Middle frontal gyrus (tissue), 1 donor: ENCODE results near the gene MKRN1.
"Not testable (repeated sequence)": the region's sequence is repeated elsewhere in the genome, so short reads cannot be mapped to it uniquely, and the experiment has no call there.

Source experiments
- DNase-seq: peaks from one replicate; pipeline ENCODE4 v3.0.0-alpha.2; 2015; ENCODE audit warnings: low spot score; ENCODE audit errors: extremely low spot score

The MKRN1 gene

DNA sequence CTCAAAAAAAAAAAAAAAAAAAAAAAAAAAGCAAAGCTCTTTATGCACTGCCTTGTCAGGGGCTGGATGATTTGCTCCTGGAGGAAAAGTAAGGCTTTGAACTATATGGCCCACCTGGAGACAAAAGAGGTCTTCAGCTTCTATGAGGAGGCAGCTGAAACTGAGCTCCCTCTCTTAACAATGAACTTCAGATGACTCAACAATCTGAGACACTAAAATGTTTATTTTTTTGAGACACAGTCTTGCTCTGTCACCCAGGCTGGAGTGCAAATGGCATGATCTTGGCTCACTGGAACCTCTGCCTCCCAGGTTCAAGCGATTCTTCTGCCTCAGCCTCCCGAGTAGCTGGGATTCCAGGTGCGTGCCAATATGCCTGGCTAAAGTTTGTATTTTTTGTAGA, 38.7 kb downstream of the MKRN1 start:
- no peak for DNase-seq

DNA sequence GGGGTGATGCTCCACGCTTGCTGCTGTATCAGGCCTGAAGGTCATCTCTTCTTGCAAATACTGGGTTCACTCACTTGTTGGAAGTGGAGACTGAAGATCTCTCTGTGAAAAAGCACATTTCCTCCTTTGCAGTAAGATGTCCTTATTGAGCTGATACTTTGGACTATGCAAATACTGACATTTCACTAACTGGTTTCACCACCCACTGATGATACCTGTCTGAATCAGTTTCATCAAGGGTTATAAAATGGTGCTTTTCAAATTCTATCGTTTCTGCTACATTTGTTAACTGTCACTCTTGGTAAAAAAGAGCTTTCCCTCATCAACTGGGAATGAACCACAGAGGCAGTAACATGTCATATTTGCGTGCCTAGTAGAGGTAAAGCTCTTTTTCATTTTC, 39.9 kb downstream of the MKRN1 start:
- no peak for DNase-seq

DNA sequence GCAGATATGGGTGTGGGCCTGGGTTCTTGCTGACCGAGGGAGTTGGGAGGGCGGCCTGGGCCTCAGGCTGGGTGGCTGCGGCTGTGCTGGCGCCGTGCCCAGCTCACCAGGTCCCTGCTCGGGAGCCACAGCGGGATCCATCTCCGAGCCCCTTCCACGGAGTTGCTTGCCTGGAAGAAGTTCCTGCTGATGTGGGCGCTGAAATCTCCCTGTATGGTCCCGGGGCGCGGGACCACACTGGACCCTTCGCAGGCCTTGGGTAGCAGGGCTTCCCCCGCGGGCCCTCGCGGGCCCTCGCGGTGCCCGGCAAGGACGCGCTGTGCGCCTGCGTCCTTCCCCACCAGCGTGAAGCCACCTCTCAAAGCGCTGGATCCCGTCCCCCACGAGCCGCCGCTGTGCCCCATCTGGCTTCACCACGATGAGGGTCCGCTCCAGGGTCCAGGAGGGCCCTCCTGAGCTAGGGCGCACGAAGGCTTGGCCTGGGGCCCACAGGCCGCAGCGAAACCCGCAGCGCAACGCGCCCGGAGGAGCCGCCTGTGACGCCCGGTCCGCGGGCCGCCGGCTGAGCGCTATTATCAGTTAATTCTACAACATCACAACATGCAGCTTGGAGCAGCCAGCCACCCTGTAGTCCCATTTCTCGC, 43.9 kb downstream of the MKRN1 start:
- no peak for DNase-seq

DNA sequence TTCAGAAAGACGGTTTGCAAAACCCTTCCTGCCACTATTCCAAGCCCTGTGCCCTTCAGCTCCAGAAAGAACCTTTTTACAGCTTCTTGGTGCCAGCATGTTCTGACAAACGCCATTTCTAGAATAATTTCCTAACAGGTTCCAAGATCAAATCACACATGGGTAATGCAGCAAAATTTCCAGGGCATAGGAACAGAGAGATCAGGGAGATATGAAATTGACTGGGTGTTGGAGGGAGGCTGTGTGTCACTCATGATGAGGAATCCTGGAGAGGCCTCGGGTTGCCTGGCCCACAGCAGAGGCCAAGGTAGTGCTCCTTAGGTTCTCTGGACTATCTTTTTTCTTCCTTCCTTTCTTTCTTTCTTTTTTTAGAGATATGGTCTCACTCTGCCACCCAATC, 45.9 kb downstream of the MKRN1 start:
- no peak for DNase-seq

DNA sequence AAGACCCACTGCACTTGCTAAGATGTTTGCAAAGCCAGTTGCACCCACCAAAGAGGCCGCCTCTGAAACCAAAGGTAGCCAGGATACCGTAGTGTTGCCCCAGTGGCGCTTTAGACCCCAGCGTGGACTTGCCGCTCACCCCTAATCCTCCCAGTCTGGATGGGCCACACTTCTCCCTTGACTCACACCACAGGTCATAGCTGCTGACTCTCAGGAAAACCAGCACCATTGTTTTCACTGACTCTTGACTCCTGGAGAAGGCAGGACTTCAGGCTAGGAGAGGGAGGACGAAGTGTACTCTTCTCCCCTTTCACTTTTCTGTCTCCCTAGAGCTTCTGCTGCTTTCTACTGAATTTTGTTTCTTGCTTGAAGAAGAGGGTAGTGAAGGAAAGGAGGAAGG, 53.2 kb downstream of the MKRN1 start:
- DNase-seq: no peak

DNA sequence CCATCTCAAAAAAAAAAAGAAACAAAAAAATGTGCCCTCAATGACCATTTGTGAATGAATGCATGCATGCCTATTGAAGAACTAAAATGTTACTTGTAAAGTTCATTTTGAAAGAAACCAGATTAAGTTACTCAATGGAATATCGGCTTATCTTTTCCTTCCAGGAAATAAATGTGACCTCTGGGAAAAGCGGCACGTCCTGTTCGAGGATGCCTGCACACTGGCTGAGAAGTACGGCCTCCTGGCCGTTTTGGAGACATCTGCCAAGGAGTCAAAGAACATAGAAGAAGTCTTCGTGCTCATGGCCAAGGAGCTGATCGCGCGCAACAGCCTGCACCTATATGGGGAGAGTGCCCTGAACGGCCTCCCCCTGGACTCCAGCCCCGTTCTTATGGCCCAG, 53.6 kb downstream of the MKRN1 start:
- no peak for DNase-seq

DNA sequence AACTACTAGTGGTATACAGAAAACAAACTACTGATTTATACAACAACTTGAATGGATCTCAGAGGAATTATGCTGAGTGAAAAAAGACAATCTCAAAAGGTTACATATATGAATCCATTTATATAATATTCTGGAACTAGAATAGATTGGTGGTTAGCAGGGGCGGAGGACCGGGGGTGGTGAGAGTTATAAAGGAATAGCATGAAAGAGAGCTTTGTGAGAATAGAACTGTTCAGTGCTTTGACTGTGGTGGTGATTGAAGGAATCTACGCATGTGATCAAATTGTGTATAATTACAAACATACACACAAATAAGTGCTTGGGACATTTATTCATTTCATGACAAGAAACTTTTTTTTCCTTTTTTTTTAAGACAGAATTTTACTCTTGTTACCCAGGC, 55.8 kb downstream of the MKRN1 start:
- DNase-seq: no peak

DNA sequence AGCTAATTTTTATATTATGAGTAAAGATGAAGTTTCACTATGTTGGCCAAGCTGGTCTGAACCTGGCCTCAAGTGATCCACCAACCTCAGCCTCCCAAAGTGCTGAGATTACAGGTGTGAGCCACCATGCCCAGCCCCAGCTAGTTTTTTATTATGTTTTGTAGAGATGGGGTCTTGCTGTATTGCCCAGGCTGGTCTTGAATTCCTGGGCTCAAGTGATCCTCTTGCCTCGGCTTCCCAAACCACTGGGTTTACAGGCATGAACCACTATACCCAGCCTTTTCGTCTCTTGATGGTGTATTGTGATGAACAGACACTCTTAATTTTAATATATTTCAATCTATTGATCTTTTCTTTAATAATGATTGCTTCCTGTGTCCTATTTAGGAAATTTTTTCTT, 57.8 kb downstream of the MKRN1 start:
- no peak for DNase-seq

DNA sequence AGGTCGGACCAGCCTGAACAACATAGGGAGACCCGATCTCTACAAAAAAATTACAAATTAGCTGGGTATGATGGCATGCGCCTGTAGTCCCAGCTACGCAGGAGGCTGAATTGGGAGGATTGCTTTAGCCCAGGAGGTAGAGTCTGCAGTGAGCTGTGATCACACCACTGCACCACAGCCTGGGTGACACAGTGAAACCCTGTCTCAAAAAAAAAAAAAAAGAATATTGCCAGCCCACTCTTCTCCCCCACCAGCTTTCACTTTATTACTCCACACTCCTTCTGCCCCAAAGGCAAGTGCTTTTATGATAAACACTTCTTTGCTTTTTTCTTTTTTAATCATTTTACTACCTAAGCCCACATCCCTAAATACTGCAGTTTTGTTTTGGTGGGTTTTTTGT, 60.7 kb downstream of the MKRN1 start:
- DNase-seq: no peak

DNA sequence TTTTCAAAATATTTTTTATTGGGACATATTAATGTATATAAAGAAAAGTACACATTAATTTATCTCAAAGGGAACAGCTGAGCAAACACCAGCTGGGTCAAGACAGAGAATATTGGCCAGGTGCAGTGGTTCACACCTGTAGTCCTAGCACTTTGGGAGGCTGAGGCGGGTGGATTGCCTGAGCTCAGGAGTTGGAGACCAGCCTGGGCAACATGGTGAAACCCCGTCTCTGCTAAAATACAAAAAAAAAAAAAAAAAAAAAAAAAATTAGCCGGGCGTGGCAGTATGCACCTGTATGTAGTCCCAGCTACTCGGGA, 61.2 kb downstream of the MKRN1 start:
- DNase-seq: not testable (repeated sequence)

DNA sequence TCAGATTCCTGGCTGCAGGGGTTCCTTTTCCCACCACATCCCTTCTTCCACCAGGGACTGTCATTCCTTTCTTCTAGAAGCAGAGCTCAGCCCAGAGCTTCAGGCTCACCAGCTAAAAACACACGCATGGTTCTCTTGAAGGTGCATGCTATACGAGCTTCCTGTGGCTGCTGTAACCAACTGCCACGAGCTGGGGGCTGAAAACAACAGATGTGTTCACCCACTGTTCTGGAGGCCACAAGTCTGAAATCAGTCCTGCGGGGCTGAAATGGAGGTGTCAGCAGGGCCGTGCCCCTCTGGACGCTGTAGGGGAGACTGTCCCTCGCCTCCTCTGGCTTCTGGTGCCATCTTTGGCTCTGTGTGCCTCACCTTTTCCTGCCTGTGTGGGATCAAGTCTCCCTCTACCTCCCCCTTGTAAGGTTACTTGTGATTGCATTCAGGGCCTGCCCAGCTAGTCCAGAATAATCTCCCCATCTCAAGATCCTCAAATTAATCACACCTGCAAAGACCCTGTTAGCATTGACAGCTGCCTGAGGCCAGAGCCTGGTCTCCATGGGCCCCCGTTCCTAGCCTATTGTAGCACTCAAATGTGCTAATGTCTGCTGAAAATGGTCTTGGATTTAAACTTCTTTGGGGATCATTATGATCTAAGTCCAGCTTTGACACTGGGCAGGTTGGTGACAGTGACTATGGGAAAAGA, 61.7 kb downstream of the MKRN1 start:
- DNase-seq: no peak

DNA sequence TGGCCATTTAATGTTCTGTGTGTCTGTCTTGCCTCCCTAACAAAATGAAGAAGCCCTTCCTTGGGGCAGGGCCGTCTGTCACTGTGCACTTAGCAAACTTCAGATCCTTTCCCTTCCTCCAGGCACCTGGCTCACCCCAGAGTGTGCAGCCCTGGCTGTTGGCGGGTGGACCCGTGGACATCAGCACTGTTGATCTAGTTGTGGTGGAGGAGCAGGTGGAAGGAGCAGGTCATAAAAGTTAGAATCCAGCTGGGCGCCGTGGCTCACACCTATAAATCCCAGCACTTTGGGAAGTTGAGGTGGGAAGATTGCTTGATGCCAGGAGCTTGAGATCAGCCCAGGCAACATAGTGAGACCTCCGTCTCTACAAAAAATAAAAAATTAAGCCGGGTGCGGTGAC, 62.7 kb downstream of the MKRN1 start:
- DNase-seq: no peak

DNA sequence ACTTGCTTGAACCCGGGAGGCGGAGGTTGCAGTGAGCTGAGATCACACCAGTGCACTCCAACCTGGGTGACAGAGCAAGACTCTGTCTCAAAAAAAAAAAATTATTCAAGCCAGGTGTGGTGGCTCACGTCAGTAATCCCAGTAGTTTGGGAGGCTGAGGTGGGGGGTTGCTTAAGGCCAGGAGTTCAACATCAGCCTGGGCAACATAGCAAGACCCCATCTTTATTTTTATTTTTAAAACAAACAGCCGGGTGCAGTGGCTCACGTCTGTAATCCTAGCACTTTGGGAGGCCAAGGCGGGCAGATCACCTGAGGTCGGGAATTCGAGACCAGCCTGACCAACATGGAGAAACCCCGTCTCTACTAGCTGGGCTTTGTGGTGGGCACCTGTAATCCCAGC, 63.5 kb downstream of the MKRN1 start:
- not testable (repeated sequence) for DNase-seq

DNA sequence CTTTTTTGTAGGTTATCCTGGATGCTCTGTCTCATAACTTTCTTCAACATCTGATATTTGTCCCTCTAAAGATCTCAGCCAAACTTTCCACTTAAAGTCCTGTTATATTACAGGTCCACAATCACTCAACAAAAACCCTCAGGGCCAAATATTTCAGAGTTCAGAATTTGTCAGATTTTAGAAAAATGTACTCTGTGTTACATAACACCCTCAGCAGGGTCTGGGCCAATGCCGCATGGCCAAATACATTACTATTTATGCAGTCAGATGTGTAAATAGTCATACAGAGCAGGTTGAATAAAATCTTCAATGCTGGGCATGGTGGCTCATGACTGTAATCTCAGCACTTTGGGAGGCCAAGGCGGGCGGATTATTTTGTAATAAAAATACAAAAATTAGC, 63.9 kb downstream of the MKRN1 start:
- no peak for DNase-seq

DNA sequence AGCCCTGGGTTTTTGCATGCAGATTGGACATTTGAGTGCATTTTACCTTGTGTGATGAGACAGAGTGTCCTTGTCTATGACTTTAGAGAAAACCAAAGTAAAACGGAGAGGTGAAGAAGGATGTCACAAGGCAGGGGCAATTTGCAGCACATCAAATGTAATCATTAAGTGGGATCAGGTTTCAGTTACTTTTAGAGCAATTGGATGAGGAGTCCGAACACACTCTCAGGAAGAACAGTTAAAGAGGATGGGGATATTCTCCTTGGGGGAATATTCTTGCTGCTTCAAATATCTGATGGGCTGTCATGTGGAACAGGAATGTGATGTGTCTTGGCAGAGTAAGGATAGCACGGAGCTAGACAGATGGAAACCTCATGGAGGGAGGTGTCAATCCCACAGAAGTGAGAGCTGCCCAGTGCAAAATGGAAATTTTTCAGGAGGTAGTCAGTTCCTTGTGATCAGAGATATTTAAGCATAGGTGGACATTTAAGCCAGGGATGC, 74.7 kb downstream of the MKRN1 start:
- no peak for DNase-seq

DNA sequence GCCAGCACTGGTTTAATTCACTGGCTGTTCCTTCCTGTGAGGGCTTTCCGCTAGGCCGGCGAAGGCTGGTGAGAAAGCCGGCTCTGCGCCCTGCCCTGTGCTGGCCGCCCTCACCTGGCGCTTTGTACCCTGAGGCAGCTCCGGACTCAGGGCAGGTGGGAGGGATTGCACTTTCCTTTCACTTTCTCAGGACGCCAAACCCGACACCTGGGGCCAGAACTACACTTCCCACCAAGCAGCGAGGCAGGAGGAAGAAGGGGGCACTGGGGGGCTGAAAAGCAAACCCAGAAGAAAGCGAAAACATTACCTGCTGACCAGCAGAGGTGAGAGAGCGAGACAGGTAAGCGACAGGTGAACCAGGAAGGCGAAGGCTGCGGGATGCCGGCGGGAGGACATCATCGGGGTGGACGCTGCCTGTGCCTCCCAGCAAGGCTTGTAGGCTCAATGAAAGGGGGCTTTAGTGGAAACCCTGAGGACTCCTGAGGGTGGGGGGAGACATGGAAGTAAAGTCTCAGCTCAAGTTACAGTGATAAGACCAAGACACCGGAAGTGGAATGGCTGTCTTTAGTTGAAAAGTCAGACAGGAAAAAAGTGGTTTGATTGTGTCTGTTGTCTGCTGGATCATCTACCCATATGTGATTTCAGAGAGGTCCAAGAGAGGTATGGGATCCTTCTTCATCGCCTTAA, 75.3 kb downstream of the MKRN1 start, which contains the start of gene RAB19:
Gene RAB19 (plus strand): TSS at position 181 of the 687 bp plus-strand sequence. CDS start 3,589 bp downstream, outside the sequence.
- no peak for DNase-seq
